Mesothelial cell of epicardium (in vitro differentiated cells): ENCODE measurements around the gene CALD1. TPM values are rescaled to one million over a fixed set of nuclear protein-coding genes. Genes with fewer than 3 reads are reported as not detected.

ENCODE experiments used
- DNase-seq, 2 experiments: peaks; one replicate each; pipeline ENCODE4 v3.0.0; 2021; ENCODE audit warnings: low spot score in 2 of 2; ENCODE audit not compliant: unreplicated experiment in 2 of 2
- H3K27ac Mint-ChIP-seq: 2 replicates; pipeline ENCODE4 v1.8.0; 2021; ENCODE audit warnings: mixed read lengths
- H3K27me3 Mint-ChIP-seq: 2 replicates; pipeline ENCODE4 v1.8.0; 2021; ENCODE audit warnings: low read depth, mixed read lengths
- H3K36me3 Mint-ChIP-seq: 2 replicates; pipeline ENCODE4 v1.8.0; 2021; ENCODE audit warnings: mixed read lengths
- H3K4me1 Mint-ChIP-seq: 2 replicates; pipeline ENCODE4 v1.8.0; 2021; ENCODE audit warnings: mixed read lengths
- H3K4me3 Mint-ChIP-seq: 2 replicates; pipeline ENCODE4 v1.8.0; 2021; ENCODE audit warnings: mild to moderate bottlenecking, moderate library complexity, mixed read lengths
- H3K9me3 Mint-ChIP-seq: 2 replicates; pipeline ENCODE4 v1.8.0; 2021; ENCODE audit warnings: mixed read lengths
- CTCF ChIP-seq: fragments of 200-600 bp; sonication (generic); IDR thresholded peaks from one replicate; pipeline ENCODE4 v1.5.0; 2021; ENCODE audit warnings: antibody characterized with exemption; ENCODE audit not compliant: unreplicated experiment
- total RNA-seq: library from RNA; stranded (reverse); gene quantifications from 3 replicates; pipeline ENCODE4 v1.2.1, GENCODE V29; 2021

The CALD1 gene
- total RNA-seq, 1 donor from 2014 or later = 191 TPM

- Mint-ChIP-seq H3K27ac (no peak overlapping the region), H3K4me1 (peaks cover 45% of the 10 kb centered on the region), H3K36me3 (peaks cover 10% of the 10 kb centered on the region), H3K9me3 (no peaks in the 10 kb centered on the region), H3K4me3 (no peak overlapping the region), H3K27me3 (no peaks in the 10 kb centered on the region)
- DNase-seq = no peak
- no peak for TF ChIP-seq CTCF
Observed at GRCh38 chr7:134988161-134988560, 208.7 kb downstream of the CALD1 start.

GRCh38 chr7:134991469-134992339, 212.3 kb downstream of the CALD1 start:
- Mint-ChIP-seq H3K4me3 (no peak overlapping the region), H3K4me1 (peaks cover 52% of the 10 kb centered on the region), H3K27ac (peak overlapping the region; percentile 82)

GRCh38 chr7:134992626-134993179, 213.3 kb downstream of the CALD1 start:
- no peak for TF ChIP-seq CTCF
- Mint-ChIP-seq H3K27ac (no peak overlapping the region), H3K27me3 (no peaks in the 10 kb centered on the region), H3K36me3 (peaks cover 18% of the 10 kb centered on the region), H3K4me1 (peaks cover 50% of the 10 kb centered on the region), H3K9me3 (no peaks in the 10 kb centered on the region), H3K4me3 (no peak overlapping the region)
- DNase-seq = no peak

More at GRCh38 chr7:134991469-134992339, 212.3 kb downstream of the CALD1 start:
- no peaks in the 10 kb centered on the region for H3K9me3 Mint-ChIP-seq
- no peaks in the 10 kb centered on the region for H3K27me3 Mint-ChIP-seq
- TF ChIP-seq CTCF = no peak
- DNase-seq = no peak
- H3K36me3 Mint-ChIP-seq = peaks cover 18% of the 10 kb centered on the region

GRCh38 chr7:134993877-134994456, 214.5 kb downstream of the CALD1 start:
- Mint-ChIP-seq H3K9me3 (no peaks in the 10 kb centered on the region), H3K4me3 (no peak overlapping the region), H3K27ac (no peak overlapping the region), H3K4me1 (peaks cover 47% of the 10 kb centered on the region), H3K27me3 (no peaks in the 10 kb centered on the region), H3K36me3 (peaks cover 22% of the 10 kb centered on the region)
- no peak for TF ChIP-seq CTCF
- no peak for DNase-seq

GRCh38 chr7:134995239-134996096, 216.0 kb downstream of the CALD1 start:
- Mint-ChIP-seq H3K27me3 (no peaks in the 10 kb centered on the region), H3K9me3 (peaks cover 5% of the 10 kb centered on the region), H3K36me3 (peaks cover 28% of the 10 kb centered on the region), H3K4me3 (no peak overlapping the region), H3K4me1 (peaks cover 46% of the 10 kb centered on the region), H3K27ac (peak overlapping the region; percentile 39)
- TF ChIP-seq CTCF = no peak
- DNase-seq = no peak
